ENCODE results near the gene MLIP.

- no peak for TF ChIP-seq POLR2AphosphoS5 (IDR thresholded peaks at IDR 0.05)
- TF ChIP-seq, protein P1, sequence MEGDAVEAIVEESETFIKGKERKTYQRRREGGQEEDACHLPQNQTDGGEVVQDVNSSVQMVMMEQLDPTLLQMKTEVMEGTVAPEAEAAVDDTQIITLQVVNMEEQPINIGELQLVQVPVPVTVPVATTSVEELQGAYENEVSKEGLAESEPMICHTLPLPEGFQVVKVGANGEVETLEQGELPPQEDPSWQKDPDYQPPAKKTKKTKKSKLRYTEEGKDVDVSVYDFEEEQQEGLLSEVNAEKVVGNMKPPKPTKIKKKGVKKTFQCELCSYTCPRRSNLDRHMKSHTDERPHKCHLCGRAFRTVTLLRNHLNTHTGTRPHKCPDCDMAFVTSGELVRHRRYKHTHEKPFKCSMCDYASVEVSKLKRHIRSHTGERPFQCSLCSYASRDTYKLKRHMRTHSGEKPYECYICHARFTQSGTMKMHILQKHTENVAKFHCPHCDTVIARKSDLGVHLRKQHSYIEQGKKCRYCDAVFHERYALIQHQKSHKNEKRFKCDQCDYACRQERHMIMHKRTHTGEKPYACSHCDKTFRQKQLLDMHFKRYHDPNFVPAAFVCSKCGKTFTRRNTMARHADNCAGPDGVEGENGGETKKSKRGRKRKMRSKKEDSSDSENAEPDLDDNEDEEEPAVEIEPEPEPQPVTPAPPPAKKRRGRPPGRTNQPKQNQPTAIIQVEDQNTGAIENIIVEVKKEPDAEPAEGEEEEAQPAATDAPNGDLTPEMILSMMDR (IDR thresholded peaks at IDR 0.05), result no peak
These were observed 204.4 kb downstream of the MLIP start for GRCh38 chr6:54315656-54316055.

All from suprapubic skin (tissue), 3 donors.